GM23248 (cell line): ENCODE data around the gene ZNF689.
"Not testable (repeated sequence)": the region's sequence is repeated elsewhere in the genome, so short reads cannot be mapped to it uniquely, and the experiment has no call there.

Source experiments
- EZH2 ChIP-seq: fragments of 200-600 bp; sonication (generic); IDR thresholded peaks from 2 replicates; pipeline ENCODE4 v1.6.1; 2018; ENCODE audit warnings: antibody characterized with exemption, mild to moderate bottlenecking; ENCODE audit not compliant: insufficient read depth, poor library complexity, severe bottlenecking
- EZH2phosphoT487 ChIP-seq: fragments of 200-600 bp; sonication (generic); IDR thresholded peaks from 2 replicates; pipeline ENCODE4 v1.6.1; 2018; ENCODE audit warnings: antibody characterized with exemption, moderate library complexity, mild to moderate bottlenecking, low read depth; ENCODE audit not compliant: insufficient read depth

GRCh38 chr16:30589582-30589981, 20.6 kb downstream of the ZNF689 start:
- TF ChIP-seq EZH2phosphoT487, EZH2: not testable (repeated sequence)
